Measurements from ENCODE around the gene HS2ST1. TPM values are rescaled to one million over a fixed set of nuclear protein-coding genes. Genes with fewer than 3 reads are reported as not detected.

The HS2ST1 gene
- total RNA-seq, 2 donors from 2014 or later: 7.7 TPM

DNA sequence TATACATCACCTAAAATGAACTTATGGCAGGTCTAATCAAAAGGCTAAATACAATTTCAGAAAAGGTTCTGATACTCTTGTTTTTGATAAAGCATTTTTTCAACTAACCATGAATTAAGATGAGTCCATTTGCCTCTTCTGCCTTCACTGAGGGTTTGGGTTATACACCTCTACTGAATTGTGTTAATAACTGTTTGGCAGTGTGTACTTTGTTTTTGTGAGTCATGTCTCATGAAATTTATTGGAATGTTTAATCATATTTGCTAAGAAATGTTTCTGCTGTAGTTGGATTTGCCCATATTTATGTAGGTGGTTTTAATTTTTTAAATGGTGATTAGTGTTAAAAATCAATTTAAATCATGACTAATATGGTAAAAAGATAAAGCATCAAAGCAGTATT is 190.5 kb downstream of the HS2ST1 start:
- H3K9me3 ChIP-seq: peaks cover 0 to 8% of the 10 kb centered on the region in 2 donors
- no peak overlapping the region for H3K27ac ChIP-seq
- H3K27me3 ChIP-seq: no peaks in the 10 kb centered on the region
- no peak overlapping the region for H3K4me3 ChIP-seq
- H3K36me3 ChIP-seq: no peaks in the 10 kb centered on the region
- no peaks in the 10 kb centered on the region for H3K4me1 ChIP-seq
- no peak for DNase-seq (ENCODE audit: low spot score)
- TF ChIP-seq, protein P1, sequence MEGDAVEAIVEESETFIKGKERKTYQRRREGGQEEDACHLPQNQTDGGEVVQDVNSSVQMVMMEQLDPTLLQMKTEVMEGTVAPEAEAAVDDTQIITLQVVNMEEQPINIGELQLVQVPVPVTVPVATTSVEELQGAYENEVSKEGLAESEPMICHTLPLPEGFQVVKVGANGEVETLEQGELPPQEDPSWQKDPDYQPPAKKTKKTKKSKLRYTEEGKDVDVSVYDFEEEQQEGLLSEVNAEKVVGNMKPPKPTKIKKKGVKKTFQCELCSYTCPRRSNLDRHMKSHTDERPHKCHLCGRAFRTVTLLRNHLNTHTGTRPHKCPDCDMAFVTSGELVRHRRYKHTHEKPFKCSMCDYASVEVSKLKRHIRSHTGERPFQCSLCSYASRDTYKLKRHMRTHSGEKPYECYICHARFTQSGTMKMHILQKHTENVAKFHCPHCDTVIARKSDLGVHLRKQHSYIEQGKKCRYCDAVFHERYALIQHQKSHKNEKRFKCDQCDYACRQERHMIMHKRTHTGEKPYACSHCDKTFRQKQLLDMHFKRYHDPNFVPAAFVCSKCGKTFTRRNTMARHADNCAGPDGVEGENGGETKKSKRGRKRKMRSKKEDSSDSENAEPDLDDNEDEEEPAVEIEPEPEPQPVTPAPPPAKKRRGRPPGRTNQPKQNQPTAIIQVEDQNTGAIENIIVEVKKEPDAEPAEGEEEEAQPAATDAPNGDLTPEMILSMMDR (IDR thresholded peaks at IDR 0.05): no peak

DNA sequence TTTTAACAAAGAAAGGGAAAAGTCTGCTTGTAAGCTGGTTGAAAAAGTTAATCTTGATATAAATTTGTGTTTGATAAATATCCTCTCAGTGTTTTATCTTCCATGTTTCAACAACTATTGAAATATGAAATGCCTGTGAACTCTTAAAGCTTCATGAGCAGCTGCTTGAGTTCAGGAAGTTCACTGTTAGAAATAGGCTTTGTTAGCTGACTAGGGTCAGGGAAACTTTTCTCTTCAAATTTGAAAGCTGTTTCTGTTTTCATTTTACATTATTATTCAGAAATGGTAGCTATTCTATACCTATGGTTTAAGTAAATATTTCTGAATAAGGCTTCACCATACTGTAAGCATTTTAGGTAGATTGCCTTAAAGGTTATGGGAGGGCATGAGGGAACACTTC is 191.7 kb downstream of the HS2ST1 start:
- no peaks in the 10 kb centered on the region for H3K27me3 ChIP-seq
- H3K4me3 ChIP-seq: no peak overlapping the region
- TF ChIP-seq, protein P1 (IDR thresholded peaks at IDR 0.05): no peak
- H3K4me1 ChIP-seq: no peaks in the 10 kb centered on the region
- DNase-seq (ENCODE audit: low spot score): no peak
- no peaks in the 10 kb centered on the region for H3K36me3 ChIP-seq
- H3K9me3 ChIP-seq: no peaks in the 10 kb centered on the region
- no peak overlapping the region for H3K27ac ChIP-seq

DNA sequence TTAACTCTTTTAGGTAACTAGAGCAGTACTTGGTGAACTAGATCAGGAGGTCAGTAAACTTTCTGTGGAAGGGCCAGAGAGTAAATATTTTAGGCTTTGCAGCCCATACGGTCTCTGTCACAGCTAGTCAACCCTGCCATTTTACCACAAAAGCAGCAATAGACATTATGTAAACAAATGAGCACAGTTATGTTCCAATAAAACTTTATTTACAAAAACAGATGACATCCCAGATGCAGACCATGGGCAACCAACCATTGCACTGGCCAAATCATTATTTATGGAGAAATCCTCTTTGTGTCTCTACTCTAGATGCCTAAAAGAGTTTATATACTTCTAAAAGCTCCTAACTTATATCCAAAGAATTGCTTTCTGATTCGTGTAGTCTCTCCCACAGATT is 192.4 kb downstream of the HS2ST1 start:
- DNase-seq (ENCODE audit: low spot score): no peak
- Histone ChIP-seq H3K27me3 (no peaks in the 10 kb centered on the region), H3K9me3 (no peaks in the 10 kb centered on the region), H3K36me3 (no peaks in the 10 kb centered on the region), H3K4me3 (no peak overlapping the region), H3K27ac (no peak overlapping the region), H3K4me1 (no peaks in the 10 kb centered on the region)
- TF ChIP-seq, protein P1 (IDR thresholded peaks at IDR 0.05): no peak

DNA sequence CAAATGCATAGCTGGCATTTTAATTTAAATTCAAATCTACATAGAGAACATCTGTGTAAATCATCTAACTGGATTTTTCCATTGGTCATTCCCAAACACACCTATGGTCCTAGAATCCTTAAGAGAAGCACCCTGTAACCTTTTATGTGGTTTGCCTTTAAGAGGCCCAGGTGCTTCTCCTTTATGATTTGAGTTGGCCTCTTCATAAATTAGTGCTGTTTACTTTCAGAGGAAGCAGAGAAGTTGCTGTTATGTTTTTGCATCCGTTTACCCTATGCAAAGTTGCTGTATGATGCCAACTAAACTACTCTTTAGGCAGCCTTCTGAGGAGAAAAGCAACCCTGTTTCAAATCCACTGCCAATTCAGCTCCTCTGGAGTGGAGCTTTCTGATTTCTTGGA is 193.8 kb downstream of the HS2ST1 start:
- H3K36me3 ChIP-seq: no peaks in the 10 kb centered on the region
- H3K4me1 ChIP-seq: no peaks in the 10 kb centered on the region
- no peak for DNase-seq (ENCODE audit: low spot score)
- H3K9me3 ChIP-seq: no peaks in the 10 kb centered on the region
- no peak overlapping the region for H3K27ac ChIP-seq
- no peak overlapping the region for H3K4me3 ChIP-seq
- TF ChIP-seq, protein P1 (IDR thresholded peaks at IDR 0.05): no peak
- H3K27me3 ChIP-seq: no peaks in the 10 kb centered on the region

DNA sequence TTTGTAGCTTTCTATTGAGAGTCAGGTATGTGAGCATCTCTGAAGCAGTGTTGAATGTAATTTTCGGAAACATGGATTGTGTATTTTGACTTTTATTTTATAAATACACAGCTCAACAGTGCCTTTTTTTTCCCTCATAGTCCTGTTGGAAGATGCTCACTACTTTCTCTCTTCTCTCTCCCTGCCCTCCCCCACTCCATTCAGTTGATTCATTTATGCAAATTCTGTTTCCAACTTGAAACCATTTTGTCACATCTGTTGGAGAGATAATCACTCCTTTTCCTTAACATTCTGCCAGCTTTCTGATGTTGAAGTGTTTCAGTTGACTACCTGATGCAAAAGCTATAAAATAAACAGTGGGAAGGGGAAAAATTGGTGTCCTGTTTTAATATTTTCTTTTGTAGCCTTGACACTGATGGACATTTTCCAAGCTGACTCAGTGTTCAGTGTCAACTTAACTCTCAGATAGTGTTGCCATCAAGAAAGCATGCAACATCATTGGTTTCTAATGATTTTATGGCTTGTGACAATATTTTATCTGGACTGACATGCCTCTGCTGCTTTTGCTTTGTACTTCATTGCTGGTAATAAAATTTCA is 194.5 kb downstream of the HS2ST1 start:
- H3K36me3 ChIP-seq: no peaks in the 10 kb centered on the region
- TF ChIP-seq, protein P1 (IDR thresholded peaks at IDR 0.05): no peak
- no peak overlapping the region for H3K27ac ChIP-seq
- H3K4me3 ChIP-seq: no peak overlapping the region
- no peaks in the 10 kb centered on the region for H3K27me3 ChIP-seq
- DNase-seq (ENCODE audit: low spot score): no peak
- no peaks in the 10 kb centered on the region for H3K4me1 ChIP-seq
- H3K9me3 ChIP-seq: no peaks in the 10 kb centered on the region
